Esophagus (tissue), 2 donors: ENCODE data around the gene MED8. TPM values are rescaled to one million over a fixed set of nuclear protein-coding genes. Genes with fewer than 3 reads are reported as not detected.

Experiments
- H3K27ac ChIP-seq, 2 donors: one replicate each; pipeline ENCODE4 v1.5.1; 2013; ENCODE audit warnings: low read depth in 2 of 2, mild to moderate bottlenecking in 2 of 2, inconsistent platforms in 1 of 2, low read length in 1 of 2, moderate library complexity in 1 of 2
- H3K27me3 ChIP-seq, 2 donors: one replicate each; pipeline ENCODE4 v1.6.1; 2013; ENCODE audit warnings: low read length in 2 of 2, control low read depth in 1 of 2, mild to moderate bottlenecking in 1 of 2; ENCODE audit not compliant: insufficient read depth in 2 of 2, control insufficient read depth in 1 of 2
- H3K36me3 ChIP-seq, 2 donors: one replicate each; pipeline ENCODE4 v1.6.1; 2013; ENCODE audit warnings: low read length in 1 of 2; ENCODE audit not compliant: control insufficient read depth in 2 of 2, insufficient read depth in 2 of 2
- H3K4me1 ChIP-seq, 2 donors: one replicate each; pipeline ENCODE4 v1.6.1; 2013; ENCODE audit warnings: low read length in 1 of 2; ENCODE audit not compliant: control insufficient read depth in 2 of 2, insufficient read depth in 2 of 2
- H3K4me3 ChIP-seq, 2 donors: one replicate each; pipeline ENCODE4 v1.5.1; 2013; ENCODE audit warnings: low read length in 2 of 2, mild to moderate bottlenecking in 2 of 2, low read depth in 1 of 2, moderate library complexity in 1 of 2
- H3K9me3 ChIP-seq, 2 donors: one replicate each; pipeline ENCODE4 v1.6.1; 2013; ENCODE audit warnings: mild to moderate bottlenecking in 2 of 2, low read depth in 1 of 2, low read length in 1 of 2, moderate library complexity in 1 of 2; ENCODE audit not compliant: control insufficient read depth in 2 of 2, insufficient read depth in 1 of 2
- WGBS, 2 donors: extraction: QIAGEN DNeasy Blood & Tissue Kit; methylation state at CpG; one replicate each; pipeline ENCODE4 v1.1.7; 2013; 5-methylcytosine and 5-hydroxymethylcytosine counted together
- polyA plus RNA-seq, 2 donors: library from polyadenylated mRNA; stranded (reverse); fragments of 200-250 nt; gene quantifications; one replicate each; pipeline ENCODE4 v1.2.3, GENCODE V29; 2013
- donor health status: healthy with polysubstance abuse.
- donor health status: Bipolar disorder and iron deficiency.

Gene MED8
- polyA plus RNA-seq, 2 donors, result 32.3 to 50.1 TPM

GRCh38 chr1:43365678-43366077 lies 23.9 kb downstream of the MED8 start:
- H3K27me3 ChIP-seq, result no peaks in the 10 kb centered on the region
- H3K36me3 ChIP-seq, result peaks cover 23 to 29% of the 10 kb centered on the region in 2 donors
- 69 to 74% methylated on average over 2 of the region's 2 CpGs for WGBS, 2 donors
- H3K4me1 ChIP-seq, result peaks cover 12 to 24% of the 10 kb centered on the region in 2 donors
- peak overlapping the region; percentile 98 to 99 for H3K27ac ChIP-seq
- H3K4me3 ChIP-seq, result peak overlapping the region; percentile 80 to 81
- no peaks in the 10 kb centered on the region for H3K9me3 ChIP-seq

DNA sequence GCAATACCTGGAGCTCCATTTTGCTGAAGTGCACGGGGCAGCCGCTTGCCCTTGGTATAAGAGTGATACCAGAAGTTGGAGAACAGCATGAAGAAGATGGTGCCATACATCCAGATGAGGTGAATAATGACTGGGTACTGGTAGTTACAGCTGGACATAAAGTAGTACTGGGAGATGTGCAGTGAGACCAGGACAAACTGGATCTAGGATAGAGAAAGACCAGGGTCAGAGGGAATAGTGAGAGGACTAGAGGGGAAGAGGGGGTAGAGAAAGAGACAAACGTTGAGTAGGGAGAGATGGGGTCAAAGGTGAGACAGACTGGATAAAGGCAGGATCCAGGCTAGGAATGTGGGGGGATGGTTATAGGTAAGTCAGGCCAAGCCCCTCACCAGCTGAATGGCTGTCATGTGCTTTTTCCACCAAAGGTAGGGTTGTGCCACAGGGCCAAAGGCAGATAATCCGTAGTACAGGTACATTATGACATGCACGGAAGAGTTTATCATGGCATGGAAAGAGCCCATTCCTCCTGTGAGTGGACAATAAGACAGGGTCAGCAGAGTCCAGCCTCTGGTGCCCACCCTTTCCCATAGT lies 25.6 kb downstream of the MED8 start:
- H3K27me3 ChIP-seq, result no peaks in the 10 kb centered on the region
- peaks cover 12 to 27% of the 10 kb centered on the region in 2 donors for H3K4me1 ChIP-seq
- H3K36me3 ChIP-seq, result peaks cover 23 to 31% of the 10 kb centered on the region in 2 donors
- no peaks in the 10 kb centered on the region for H3K9me3 ChIP-seq
- WGBS, 2 donors, result 79 to 80% methylated on average over 5 of the region's 5 CpGs
- H3K27ac ChIP-seq, result no peak overlapping the region
- H3K4me3 ChIP-seq, result no peak overlapping the region

DNA sequence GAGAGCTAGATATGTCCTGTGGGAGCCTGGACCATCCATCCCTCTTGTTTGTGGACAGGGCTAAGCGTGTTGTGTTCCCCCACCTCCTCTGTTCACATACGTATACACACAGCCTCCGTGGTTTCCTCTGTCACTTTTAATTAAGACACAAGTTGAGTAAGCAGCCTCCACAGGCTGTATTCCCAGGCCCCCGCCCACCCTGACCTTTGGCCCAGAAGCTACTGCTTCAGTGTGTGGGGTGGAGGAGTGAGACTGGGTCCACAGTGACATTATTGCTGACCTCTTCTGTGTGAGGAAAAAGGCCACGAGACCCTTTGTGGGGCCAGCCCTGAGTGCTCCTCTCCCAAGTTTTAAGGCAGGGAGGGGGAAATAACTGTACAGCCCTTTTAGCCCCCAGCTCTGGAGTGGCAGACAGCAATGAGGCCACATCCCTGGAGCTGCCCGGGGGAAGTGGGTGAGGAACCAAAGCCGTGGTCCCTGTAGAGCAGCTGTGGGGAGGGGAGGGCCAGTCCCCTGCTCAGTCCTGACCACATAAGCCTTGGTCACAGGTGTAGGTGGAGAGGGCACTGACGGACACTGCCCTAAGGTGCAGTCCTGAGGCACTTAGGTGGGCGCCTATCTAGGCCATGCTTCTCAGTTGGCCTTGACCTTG lies 26.2 kb downstream of the MED8 start:
- H3K27ac ChIP-seq, result no peak overlapping the region
- H3K4me1 ChIP-seq, result peaks cover 8 to 26% of the 10 kb centered on the region in 2 donors
- H3K9me3 ChIP-seq, result no peaks in the 10 kb centered on the region
- WGBS, 2 donors, result 72 to 73% methylated on average over 9 of the region's 9 CpGs
- no peaks in the 10 kb centered on the region for H3K27me3 ChIP-seq
- peaks cover 23 to 31% of the 10 kb centered on the region in 2 donors for H3K36me3 ChIP-seq
- H3K4me3 ChIP-seq, result no peak overlapping the region

- Histone ChIP-seq H3K9me3 (no peaks in the 10 kb centered on the region), H3K36me3 (peaks cover 23 to 31% of the 10 kb centered on the region in 2 donors), H3K4me3 (no peak overlapping the region), H3K27ac (no peak overlapping the region), H3K4me1 (peaks cover 2 to 16% of the 10 kb centered on the region in 2 donors), H3K27me3 (no peaks in the 10 kb centered on the region)
- 67 to 71% methylated on average over 4 of the region's 4 CpGs for WGBS, 2 donors
Measured at GRCh38 chr1:43360616-43361015, 29.0 kb downstream of the MED8 start.

DNA sequence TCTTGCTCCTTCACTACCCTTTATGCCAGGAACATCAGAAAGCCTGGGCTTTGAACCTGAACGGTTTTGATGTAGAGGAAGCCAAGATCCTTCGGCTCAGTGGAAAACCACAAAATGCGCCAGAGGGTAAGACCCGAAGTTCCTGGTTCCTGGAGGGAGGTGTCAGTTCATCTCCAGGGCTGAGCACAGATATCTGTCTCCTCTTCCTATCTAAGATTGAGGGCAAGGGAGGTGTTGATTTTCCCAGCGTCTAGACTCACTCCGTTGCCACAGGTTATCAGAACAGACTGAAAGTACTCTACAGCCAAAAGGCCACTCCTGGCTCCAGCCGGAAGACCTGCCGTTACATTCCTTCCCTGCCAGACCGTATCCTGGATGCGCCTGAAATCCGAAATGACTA lies 29.9 kb downstream of the MED8 start:
- H3K27ac ChIP-seq, result peak overlapping the region in 1 of 2 donors; percentile 44
- WGBS, 2 donors, result 29 to 38% methylated on average over 11 of the region's 11 CpGs
- H3K9me3 ChIP-seq, result no peaks in the 10 kb centered on the region
- peaks cover 2 to 14% of the 10 kb centered on the region in 2 donors for H3K4me1 ChIP-seq
- no peaks in the 10 kb centered on the region for H3K27me3 ChIP-seq
- H3K4me3 ChIP-seq, result peak overlapping the region; percentile 45 to 62
- H3K36me3 ChIP-seq, result peaks cover 16 to 23% of the 10 kb centered on the region in 2 donors

DNA sequence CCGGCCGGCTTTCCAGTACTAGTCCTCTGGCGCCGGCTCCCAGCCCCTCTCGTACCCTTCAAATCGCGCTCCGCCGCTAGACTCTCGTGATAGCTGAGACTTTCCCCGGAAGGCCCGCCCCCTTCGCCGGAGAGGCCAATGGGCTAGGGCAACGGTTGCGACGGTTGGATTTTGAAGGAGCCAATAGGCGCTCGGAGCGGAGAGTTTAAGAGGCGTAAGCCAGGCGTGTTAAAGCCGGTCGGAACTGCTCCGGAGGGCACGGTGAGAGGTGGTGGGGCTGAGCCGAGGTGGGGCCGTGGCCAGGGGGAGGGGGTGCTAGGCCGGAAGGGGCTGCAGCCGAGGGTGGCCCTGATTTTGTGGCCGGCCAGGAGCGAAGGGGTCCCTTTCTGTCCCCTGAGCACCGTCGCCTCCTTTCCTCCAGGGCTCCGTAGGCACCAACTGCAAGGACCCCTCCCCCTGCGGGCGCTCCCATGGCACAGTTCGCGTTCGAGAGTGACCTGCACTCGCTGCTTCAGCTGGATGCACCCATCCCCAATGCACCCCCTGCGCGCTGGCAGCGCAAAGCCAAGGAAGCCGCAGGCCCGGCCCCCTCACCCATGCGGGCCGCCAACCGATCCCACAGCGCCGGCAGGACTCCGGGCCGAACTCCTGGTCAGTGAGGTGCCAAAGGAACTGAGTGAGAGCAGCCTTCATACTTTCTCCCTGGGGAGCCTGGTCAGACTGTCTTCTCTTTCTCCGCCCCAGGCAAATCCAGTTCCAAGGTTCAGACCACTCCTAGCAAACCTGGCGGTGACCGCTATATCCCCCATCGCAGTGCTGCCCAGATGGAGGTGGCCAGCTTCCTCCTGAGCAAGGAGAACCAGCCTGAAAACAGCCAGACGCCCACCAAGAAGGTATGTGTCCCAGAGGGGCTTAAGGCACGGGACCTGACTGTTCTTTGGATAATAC lies 30.6 kb downstream of the MED8 start, which contains the start of gene CDC20:
Gene CDC20, plus strand, starts transcription at position 236 of the 948 bp plus-strand sequence. Its CDS starts 235 bp downstream, at position 471.
- Histone ChIP-seq H3K4me3 (peak within 1 kb of the TSS; percentile 45 to 62), H3K4me1 (peaks cover 2 to 9% of the 10 kb centered on the region in 2 donors), H3K27me3 (no peaks in the 10 kb centered on the region), H3K27ac (peak within 1 kb of the TSS; percentile 85 to 97), H3K9me3 (no peaks in the 10 kb centered on the region), H3K36me3 (peaks cover 9 to 16% of the 10 kb centered on the region in 2 donors)
- WGBS, 2 donors, result 3 to 4% methylated on average over 55 to 59 of the region's 59 CpGs

GRCh38 chr1:43358121-43358745 lies 31.4 kb downstream of the MED8 start:
- Histone ChIP-seq H3K27ac (peak overlapping the region; percentile 85 to 97), H3K9me3 (no peaks in the 10 kb centered on the region), H3K27me3 (no peaks in the 10 kb centered on the region), H3K36me3 (peaks cover 5 to 11% of the 10 kb centered on the region in 2 donors), H3K4me1 (peaks cover 2 to 9% of the 10 kb centered on the region in 2 donors), H3K4me3 (peak overlapping the region; percentile 45 to 62)
- WGBS, 2 donors, result 1% methylated on average over 27 to 33 of the region's 33 CpGs

- peaks cover 0 to 8% of the 10 kb centered on the region in 2 donors for H3K36me3 ChIP-seq
- no peaks in the 10 kb centered on the region for H3K9me3 ChIP-seq
- no peak overlapping the region for H3K27ac ChIP-seq
- H3K4me3 ChIP-seq, result no peak overlapping the region
- no peaks in the 10 kb centered on the region for H3K27me3 ChIP-seq
- peaks cover 0 to 9% of the 10 kb centered on the region in 2 donors for H3K4me1 ChIP-seq
- 80 to 86% methylated on average over 4 of the region's 4 CpGs for WGBS, 2 donors
Measured at GRCh38 chr1:43357251-43357650, 32.3 kb downstream of the MED8 start.

DNA sequence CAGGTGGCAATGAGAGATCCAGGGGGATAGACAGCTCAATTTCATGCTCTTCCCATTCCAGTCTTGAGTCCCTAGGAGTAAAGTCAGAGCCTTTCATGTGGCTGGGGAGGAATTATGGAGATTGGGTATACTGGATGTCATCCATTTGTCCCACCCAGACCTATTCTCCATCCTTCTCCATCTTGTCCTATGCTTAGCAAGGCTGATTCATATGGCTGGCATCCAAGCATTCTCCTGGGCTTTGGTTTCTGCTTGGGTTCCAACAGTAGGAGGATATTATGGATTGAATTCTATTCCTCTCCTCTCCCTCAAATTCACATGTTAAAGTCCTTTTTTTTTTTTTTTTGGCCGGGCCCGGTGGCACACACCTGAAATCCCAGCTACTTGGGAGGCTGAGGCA lies 34.7 kb downstream of the MED8 start:
- Histone ChIP-seq H3K4me3 (no peak overlapping the region), H3K27me3 (no peaks in the 10 kb centered on the region), H3K9me3 (no peaks in the 10 kb centered on the region), H3K36me3 (no peaks in the 10 kb centered on the region), H3K27ac (no peak overlapping the region), H3K4me1 (peaks cover 0 to 4% of the 10 kb centered on the region in 2 donors)
- WGBS, 2 donors, result 94% methylated on average over 2 of the region's 2 CpGs
